ENCODE data around the gene EHD3.

EHD3 gene

DNA sequence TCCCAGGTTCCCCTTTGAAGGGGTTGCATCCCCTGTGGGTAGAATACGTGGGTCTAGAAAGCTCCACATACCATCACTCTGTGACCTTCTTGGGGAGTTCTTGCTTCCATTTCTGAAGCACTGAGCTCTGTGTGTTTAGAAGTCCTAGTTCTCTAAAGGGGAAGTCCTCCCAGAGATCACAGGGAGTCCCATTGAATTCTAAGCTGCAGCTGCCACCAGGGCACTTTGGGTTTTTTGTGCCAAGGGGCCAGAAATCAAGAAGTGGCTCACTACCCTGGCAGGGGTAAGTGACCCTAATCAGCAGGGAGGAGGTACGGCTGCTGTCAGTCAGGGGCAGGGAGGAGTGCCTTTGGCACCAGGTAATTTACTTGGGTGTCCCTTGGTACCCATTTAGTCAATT is 70.9 kb downstream of the EHD3 start:
- DNase-seq (ENCODE audit: insufficient read length) (no peak), FAIRE-seq (no peak)
- TF ChIP-seq POLR2AphosphoS5 (IDR thresholded peaks at IDR 0.05; ENCODE audit: low read depth, low read length) = no peak

DNA sequence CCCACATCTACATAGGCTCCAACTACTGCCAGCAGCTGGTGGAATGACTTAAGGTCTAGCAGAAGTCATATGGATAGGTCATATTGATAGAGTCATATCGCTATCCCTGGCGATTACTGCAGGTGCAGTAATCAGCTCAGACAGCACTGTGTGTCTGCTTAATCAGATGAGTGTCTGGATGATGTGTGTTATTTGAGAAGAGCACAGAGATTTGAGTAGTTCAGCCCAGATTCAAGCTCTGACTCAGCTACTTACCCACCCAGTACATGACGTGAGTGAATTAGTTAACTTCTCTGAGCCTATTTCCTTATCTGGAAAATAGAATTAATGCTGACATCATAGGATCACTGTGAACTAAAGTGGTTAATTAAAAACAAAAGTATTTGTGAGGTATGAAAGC is 78.9 kb downstream of the EHD3 start:
- FAIRE-seq (no peak), DNase-seq (ENCODE audit: insufficient read length) (no peak)
- TF ChIP-seq POLR2A (IDR thresholded peaks at IDR 0.05; ENCODE audit: low read depth, low read length) (no peak), TAF1 (IDR thresholded peaks at IDR 0.05; ENCODE audit: borderline replicate concordance, low read depth, low read length) (no peak), POLR2AphosphoS5 (IDR thresholded peaks at IDR 0.05; ENCODE audit: low read depth, low read length) (no peak)

DNA sequence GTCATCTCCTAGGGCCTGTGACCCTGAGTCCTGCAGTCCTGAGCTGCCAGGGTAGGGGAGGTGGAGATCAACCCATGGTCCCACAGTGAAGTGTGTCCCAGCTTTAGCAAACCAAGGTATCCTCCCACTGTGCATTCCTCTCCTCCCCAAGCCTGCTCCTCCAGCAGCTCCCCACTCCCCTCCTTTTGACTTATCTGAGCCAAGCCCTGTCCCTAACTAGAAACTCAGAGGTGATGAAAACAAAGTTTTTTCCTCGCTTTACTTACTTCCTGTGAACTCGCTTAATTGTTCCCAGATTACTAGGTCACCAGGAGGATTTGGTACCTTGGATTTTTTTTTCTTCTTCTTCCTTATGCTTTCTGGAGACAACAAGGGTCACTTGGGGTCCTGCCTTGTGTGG is 80.8 kb downstream of the EHD3 start:
- FAIRE-seq (no peak), DNase-seq (ENCODE audit: insufficient read length) (no peak)
- TF ChIP-seq POLR2AphosphoS5 (IDR thresholded peaks at IDR 0.05; ENCODE audit: low read depth, low read length) (no peak), TAF1 (IDR thresholded peaks at IDR 0.05; ENCODE audit: borderline replicate concordance, low read depth, low read length) (no peak), POLR2A (IDR thresholded peaks at IDR 0.05; ENCODE audit: low read depth, low read length) (no peak)

DNA sequence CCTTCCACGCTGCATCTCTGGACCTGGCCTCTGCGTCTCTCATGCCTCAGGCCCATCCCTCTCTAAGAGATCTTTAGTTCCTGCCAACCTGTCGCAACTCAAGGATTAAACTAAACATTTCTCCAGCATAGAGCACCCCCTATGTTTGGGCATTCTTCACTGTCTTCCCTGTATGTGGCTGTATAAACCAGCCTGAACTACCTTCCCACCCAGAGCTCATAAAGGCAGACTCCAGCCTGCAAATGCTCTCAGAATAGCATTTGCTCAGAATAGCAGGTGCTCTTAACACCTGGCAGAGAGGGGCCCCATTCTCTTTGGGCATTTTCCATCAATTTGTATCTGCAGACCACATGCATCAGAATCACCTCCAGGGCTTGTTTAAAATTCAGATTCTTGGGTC is 83.4 kb downstream of the EHD3 start:
- no peak for FAIRE-seq
- TF ChIP-seq TAF1 (IDR thresholded peaks at IDR 0.05; ENCODE audit: borderline replicate concordance, low read depth, low read length) (no peak), POLR2AphosphoS5 (IDR thresholded peaks at IDR 0.05; ENCODE audit: low read depth, low read length) (no peak), POLR2A (IDR thresholded peaks at IDR 0.05; ENCODE audit: low read depth, low read length) (no peak)
- no peak for DNase-seq (ENCODE audit: insufficient read length)

DNA sequence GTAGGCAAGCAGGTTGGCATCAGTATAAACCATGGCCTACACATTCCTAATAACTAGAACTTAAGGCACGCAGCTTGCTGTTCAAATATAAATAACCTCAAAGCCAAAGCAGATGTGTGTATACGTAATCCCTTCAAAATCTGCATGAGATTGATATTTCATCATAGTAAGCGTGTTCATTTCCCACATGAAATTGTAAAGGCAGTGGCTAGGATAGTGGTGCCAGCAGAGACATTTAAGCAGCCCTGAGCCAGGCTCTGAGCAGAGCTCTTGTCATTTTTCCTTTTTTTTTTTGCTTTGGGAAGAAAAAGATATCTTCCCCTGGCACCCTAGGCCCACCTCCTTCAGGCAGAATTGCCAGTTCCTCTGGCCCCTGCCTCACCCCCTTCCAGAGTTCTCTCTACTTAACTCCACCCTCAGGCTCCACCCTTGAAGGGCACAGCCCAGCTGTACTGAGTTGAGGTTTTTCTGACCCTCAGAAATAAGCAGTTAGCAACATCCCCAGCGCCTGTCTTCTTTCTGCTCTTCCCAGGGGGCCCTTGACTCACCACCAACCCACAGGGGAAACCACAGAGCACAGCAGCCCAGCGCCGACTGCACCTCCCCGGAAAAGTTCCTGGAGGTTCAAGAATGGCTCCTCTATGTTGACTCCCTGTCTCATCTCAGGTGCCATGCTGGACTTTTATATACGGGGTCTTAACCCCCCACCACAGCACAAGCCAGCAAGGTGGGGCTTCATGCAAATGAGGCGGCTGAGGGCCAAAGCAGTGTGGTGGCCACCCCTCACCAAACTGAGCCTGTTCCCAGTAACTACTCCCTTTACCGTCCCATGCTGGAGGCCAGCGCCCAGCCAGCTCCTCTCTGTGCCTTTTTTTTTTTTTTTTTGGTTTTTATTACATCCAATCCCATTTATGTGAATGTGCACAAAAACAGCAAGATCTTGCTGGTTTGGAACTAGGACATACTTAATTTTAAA is 84.7 kb downstream of the EHD3 start:
- peak; percentile 33 for FAIRE-seq
- DNase-seq (ENCODE audit: insufficient read length) = no peak
- TF ChIP-seq TAF1 (IDR thresholded peaks at IDR 0.05; ENCODE audit: borderline replicate concordance, low read depth, low read length) (no peak), POLR2AphosphoS5 (IDR thresholded peaks at IDR 0.05; ENCODE audit: low read depth, low read length) (no peak), POLR2A (IDR thresholded peaks at IDR 0.05; ENCODE audit: low read depth, low read length) (no peak)
